NCI-H2107 (cell line): ENCODE data around the gene AQP1.
A peak's percentile ranks its signal among the peaks of the same experiment; 100 is the strongest.

Experiments
- DNase-seq: peaks from one replicate; lab custom pipeline; 2025; lab: John Stamatoyannopoulos, UW

The AQP1 gene

DNA sequence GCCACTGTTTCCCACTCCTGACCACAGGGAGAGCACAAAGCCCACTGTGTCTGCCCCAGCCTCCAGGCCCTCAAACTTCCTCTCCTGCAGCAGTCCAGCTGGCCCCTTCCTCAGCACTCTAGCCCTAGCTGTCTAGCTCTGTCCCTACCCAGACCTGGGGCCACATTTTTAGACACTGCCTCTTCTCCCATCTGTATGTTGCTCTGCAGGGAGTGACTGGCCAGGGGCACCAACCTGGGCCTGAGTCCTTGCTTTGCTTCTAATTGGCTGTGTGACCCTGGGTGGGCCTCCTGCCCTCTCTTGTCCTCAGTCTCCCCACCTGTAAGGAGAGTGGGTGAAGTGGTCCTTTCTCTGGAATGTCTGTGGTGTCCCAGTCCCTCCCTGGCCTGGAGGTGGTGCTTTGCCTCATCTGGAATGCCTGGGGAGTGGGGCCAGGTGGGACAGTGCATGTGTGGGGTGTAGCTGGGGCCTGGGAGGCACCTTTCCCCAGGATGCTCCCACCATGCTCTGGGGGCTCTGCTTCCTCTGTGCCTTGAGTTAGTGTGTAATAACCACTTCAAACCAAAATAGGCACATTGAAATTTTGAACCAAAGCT lies 25.1 kb downstream of the AQP1 start:
- DNase-seq, result no peak

GRCh38 chr7:30937416-30937815 lies 25.8 kb downstream of the AQP1 start:
- no peak for DNase-seq

GRCh38 chr7:30938435-30939316 lies 27.0 kb downstream of the AQP1 start:
- peak; percentile 75 for DNase-seq

DNA sequence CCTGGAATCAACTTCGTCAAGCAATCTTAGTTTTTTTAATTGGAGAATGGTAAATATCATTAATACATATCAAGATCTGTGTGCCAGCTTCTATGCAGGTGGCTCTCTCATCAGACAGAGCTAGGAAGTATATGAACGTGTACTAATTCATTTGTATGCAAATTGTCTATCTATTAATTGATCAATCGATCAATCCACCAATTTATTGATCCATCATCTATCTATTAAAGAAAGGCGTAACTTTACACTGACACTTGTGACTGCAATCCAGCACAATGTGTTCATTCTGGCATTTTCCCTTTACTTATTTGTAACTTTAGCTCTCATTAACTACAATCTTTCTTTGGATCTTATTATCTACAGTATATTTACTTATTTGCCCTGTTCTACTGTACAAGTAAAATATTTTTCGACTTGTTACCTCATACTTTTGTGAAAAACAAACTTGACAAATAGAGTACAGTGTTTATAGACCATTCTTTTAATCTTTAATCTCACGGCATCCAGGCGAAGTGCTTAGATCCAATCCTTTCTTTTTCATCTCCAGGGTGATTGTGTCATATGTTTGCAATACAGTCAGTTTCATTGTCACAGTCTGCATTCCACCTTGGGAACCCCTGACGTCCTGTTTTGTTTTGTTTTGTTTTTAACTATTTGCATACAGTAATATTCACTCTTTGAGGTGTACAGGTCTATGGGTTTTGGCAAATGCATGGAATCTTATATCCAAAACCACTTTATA lies 30.1 kb downstream of the AQP1 start:
- DNase-seq, result no peak

DNA sequence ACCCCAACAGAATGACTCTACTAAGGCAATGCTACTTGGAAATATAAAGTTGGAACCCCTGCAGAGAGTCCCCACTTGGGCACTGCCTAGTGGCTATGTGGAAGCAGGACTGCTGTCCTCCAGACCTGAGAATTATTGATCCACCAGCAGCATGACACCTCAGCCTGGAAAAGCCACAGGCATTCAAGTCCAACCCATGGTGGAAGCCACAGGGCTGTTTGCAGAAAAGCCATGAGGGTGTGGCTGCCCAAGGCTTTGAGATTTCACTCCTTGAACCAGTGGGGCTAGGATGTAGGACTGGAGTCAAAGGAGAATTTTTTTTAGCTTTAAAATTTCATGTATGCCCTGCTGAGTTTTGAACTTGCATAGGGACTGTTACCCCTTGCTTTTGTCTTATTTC lies 38.5 kb downstream of the AQP1 start:
- no peak for DNase-seq

GRCh38 chr7:30954914-30955313 lies 43.3 kb downstream of the AQP1 start:
- DNase-seq, result no peak

- DNase-seq, result no peak
Observed at GRCh38 chr7:30956704-30957103, 45.1 kb downstream of the AQP1 start.

- DNase-seq, result no peak
Observed at GRCh38 chr7:30963842-30964241, 52.2 kb downstream of the AQP1 start, which contains the start of gene GHRHR. Gene GHRHR (plus strand): TSS chr7:30963953. CDS start chr7:30964069, 116 bp downstream.

- DNase-seq, result no peak
Observed at GRCh38 chr7:30965372-30965771, 53.7 kb downstream of the AQP1 start.

DNA sequence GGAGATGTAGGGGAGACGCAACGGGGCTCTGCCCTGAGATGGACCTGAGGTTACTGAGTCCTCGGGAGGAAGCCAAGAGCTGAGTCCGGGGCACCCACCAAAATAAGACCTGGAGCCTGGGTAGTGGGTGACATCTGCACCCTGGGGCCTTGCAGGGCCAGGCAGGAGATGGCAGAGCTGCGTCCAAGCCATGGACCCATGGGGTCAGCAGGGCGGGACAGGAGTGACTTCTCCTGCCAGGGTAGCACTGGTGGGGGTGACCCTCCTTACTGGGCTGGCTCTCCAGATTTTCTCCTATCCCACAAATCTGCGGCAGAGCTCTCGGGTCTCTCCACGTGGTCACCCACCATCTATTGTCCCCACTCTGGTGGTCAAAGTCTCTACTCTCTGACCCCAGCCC lies 54.2 kb downstream of the AQP1 start:
- no peak for DNase-seq

DNA sequence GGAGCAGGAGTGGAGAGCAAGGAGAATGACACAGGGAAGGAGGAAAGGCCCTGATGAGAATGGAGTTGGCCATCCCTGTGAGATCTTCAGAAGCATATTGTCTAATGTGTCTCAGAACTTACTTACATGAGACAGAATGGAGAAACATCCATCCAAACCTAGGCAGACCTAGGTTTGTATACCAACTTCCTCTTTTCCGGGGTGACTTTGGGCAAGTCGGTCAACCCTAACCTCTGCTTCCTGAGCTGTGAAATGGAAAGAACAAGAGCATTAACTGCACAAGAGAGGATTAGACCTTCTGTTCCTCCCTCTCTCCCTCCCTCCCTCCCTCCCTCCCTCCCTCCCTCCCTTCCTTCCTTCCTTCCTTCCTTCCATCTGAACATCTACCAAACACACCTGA lies 56.6 kb downstream of the AQP1 start:
- DNase-seq, result no peak

DNA sequence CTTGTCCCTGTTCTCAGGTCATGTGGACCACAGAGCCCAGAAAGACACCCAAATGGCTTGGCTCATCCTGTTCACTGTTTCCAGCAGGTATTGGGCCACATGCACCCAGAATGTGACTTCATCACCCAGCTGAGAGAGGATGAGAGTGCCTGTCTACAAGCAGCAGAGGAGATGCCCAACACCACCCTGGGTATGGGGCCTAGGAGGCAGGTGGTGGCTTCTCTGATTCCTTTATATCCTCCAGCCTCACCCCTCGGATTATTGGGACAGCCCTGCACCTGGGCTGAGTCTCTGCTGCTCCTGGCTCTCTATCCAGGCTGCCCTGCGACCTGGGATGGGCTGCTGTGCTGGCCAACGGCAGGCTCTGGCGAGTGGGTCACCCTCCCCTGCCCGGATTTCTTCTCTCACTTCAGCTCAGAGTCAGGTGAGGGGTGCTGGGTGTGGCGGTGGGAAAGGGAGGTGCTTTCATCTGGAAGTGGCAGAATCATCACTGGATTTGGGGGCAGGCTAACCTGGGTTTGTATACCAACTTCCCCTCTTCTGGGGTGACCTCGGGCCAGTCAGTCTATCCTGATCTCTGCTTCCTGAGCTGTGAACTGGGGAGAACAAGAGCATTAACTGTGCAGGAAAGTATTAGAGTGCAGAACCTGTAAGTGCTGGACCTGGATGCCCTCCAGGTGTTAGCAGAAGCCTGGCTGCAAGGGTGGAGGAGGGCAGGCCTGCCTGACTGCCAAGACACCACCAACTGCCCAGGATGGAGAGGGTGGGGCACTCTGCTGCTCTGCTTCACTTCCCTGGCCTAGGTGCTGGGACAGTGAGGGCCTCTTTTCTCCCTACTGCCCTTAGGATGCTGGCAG lies 57.3 kb downstream of the AQP1 start:
- no peak for DNase-seq

DNA sequence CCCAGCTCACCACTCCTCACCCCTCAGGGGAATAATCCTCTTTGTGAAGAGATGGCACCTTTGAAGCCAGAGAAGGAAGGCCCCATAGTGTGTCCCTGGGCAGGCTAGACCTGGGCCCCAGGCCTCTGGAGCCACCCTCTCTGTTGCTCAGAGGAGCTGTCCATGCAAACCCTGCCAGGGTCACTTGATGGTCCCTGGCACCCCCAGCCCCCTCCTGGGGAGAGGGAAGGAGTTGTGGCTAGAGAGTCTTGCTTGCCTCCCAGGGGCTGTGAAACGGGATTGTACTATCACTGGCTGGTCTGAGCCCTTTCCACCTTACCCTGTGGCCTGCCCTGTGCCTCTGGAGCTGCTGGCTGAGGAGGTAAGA lies 57.9 kb downstream of the AQP1 start:
- no peak for DNase-seq

GRCh38 chr7:30970074-30970473 lies 58.4 kb downstream of the AQP1 start:
- DNase-seq, result no peak

DNA sequence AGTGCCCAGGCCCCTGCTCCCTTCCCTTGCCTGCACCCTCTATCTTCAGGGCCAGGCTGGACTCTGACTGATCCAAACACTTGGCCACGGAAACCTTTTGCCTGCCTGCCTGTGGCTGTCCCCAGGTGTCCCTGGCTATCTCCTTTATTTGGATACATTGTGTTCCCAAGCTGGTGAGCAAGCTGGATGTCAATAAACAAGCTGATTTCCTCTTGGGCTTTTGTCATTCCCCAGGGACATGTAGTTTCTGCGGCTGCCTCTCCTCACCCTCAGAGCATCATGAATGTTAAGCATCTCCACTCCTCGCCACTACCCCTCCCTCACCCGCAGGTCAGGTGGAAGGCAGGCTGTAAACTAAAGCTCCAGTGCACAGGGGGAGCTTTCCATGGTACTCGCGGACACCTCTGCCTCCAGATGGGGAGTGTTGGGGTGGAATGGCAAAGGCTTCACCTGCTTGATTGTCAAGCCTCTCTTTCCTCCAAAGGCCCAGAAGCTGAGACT lies 59.0 kb downstream of the AQP1 start:
- DNase-seq, result peak; percentile 89

- no peak for DNase-seq
Observed at GRCh38 chr7:30971440-30971839, 59.8 kb downstream of the AQP1 start.

DNA sequence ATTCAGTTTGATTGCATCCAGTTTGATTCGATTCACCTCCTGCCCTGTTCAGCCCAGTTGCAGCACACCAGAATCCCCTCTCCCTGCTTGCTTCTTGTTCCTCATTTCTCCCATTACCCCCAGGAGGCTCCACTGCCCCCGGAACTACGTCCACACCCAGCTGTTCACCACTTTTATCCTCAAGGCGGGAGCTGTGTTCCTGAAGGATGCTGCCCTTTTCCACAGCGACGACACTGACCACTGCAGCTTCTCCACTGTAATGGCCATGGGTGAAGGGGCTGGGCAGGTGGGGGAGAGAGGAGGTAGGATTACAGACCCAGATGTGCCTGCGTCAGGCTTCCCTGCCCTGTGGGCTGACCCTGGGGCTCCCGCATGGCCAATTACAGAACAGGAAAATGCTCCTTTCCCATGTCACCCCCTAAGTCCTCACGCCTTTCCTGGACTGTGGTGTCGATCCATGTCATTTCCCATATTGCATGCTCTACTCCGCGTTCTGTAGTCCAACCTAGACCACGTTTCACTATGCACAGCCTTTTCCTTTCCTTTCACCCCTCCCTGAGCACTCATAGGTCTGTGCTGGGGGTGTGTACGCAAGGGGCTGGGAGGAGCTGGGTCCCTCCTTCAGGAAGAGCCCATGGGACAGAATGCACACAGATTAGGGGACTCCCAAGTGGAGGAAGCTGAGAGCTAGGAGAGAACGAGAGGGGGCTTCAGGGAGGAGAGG lies 60.3 kb downstream of the AQP1 start:
- no peak for DNase-seq

GRCh38 chr7:30973292-30973691 lies 61.6 kb downstream of the AQP1 start:
- DNase-seq, result no peak

- no peak for DNase-seq
Observed at GRCh38 chr7:30973791-30974604, 62.3 kb downstream of the AQP1 start.

DNA sequence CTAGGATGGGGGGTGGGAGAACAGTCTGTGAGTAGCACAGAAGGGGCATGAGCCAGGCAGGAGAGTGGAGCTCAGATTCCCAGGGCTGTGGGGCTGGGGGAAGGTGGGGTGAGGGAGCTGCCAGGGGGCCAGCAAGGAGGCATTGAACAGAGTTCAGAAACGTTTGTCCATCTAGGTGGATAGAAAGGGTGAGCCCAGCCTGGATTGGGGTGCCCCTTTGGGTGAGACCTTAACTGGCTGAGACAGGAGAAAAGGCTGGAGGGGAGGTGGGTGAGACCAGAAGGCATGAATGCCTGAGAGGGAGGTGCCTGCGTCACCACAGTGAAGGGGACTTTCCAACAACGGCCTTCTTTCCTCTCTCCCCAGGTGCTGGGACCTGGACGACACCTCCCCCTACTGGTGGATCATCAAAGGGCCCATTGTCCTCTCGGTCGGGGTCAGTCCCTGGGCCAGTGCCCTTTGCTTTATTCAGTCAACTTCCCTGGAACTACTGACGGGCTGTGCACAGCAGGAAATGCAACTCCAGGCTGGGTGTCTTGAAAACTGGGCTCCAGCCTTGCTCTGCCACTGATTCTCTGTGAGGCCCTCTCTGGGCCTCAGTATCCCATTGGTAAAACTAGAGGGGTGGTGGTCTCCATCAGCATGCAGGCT lies 63.1 kb downstream of the AQP1 start:
- peak; percentile 12 for DNase-seq
